Tibial artery (tissue), 4 donors: ENCODE data around the gene GTF2F2.

Experiments
- DNase-seq, 2 donors: peaks; one replicate each; pipeline ENCODE4 v3.0.0-alpha.2; 2019
- H3K27ac ChIP-seq, 2 donors: fragments of 200-600 bp; sonication (generic) in 1 of 2; 1 replicate in 1 of 2; 2 replicates in 1 of 2; pipeline ENCODE4 v1.5.1; 2018 to 2019; ENCODE audit warnings: mild to moderate bottlenecking in 1 of 2
- H3K27me3 ChIP-seq, 2 donors: fragments of 200-600 bp; sonication (generic) in 1 of 2; one replicate each; pipeline versions ENCODE4 v1.5.1 to v1.6.0; 2016 to 2019
- H3K36me3 ChIP-seq, 3 donors: fragments of 200-600 bp; sonication (generic) in 2 of 3; one replicate each; pipeline ENCODE4 v1.5.1; 2016 to 2019; ENCODE audit warnings: mild to moderate bottlenecking in 2 of 3
- H3K4me1 ChIP-seq, 4 donors: fragments of 200-600 bp; sonication (generic) in 2 of 4; 1 replicate in 3 of 4; 2 replicates in 1 of 4; pipeline ENCODE4 v1.5.1; 2016 to 2019
- H3K4me3 ChIP-seq, 2 donors: fragments of 200-600 bp; sonication (generic) in 1 of 2; 1 replicate in 1 of 2; 2 replicates in 1 of 2; pipeline ENCODE4 v1.5.1; 2018 to 2019; ENCODE audit warnings: mild to moderate bottlenecking in 2 of 2
- H3K9me3 ChIP-seq, 3 donors: fragments of 200-600 bp; sonication (generic) in 1 of 3; one replicate each; pipeline ENCODE4 v1.5.1; 2016 to 2019
- intact Hi-C: fragments of 100-400 bp; cut with DNase I; formaldehyde crosslinking; loops from one replicate; pipeline ENCODE4 v1.15.0; 2023; ENCODE audit warnings: low total_unique reads
- TF ChIP-seq, protein P1 (sequence below), 2 experiments: fragments of 200-600 bp in 1 of 2; fragments of 450-650 bp in 1 of 2; IDR thresholded peaks; one replicate each; pipeline ENCODE4 v1.5.1; 2017 to 2019; ENCODE audit warnings: antibody characterized with exemption in 2 of 2, mild to moderate bottlenecking in 1 of 2, moderate library complexity in 1 of 2

GTF2F2 gene

GRCh38 chr13:45174478-45174877 lies 54.2 kb downstream of the GTF2F2 start:
- no peaks in the 10 kb centered on the region for H3K36me3 ChIP-seq
- intact Hi-C loops: no loop called here
- peaks cover 0 to 9% (median 6%) of the 10 kb centered on the region in 4 donors for H3K4me1 ChIP-seq
- no peaks in the 10 kb centered on the region for H3K27me3 ChIP-seq
- TF ChIP-seq, protein P1, sequence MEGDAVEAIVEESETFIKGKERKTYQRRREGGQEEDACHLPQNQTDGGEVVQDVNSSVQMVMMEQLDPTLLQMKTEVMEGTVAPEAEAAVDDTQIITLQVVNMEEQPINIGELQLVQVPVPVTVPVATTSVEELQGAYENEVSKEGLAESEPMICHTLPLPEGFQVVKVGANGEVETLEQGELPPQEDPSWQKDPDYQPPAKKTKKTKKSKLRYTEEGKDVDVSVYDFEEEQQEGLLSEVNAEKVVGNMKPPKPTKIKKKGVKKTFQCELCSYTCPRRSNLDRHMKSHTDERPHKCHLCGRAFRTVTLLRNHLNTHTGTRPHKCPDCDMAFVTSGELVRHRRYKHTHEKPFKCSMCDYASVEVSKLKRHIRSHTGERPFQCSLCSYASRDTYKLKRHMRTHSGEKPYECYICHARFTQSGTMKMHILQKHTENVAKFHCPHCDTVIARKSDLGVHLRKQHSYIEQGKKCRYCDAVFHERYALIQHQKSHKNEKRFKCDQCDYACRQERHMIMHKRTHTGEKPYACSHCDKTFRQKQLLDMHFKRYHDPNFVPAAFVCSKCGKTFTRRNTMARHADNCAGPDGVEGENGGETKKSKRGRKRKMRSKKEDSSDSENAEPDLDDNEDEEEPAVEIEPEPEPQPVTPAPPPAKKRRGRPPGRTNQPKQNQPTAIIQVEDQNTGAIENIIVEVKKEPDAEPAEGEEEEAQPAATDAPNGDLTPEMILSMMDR (IDR thresholded peaks at IDR 0.05): no peak
- H3K4me3 ChIP-seq: no peak overlapping the region
- H3K9me3 ChIP-seq: no peaks in the 10 kb centered on the region
- DNase-seq: no peak
- H3K27ac ChIP-seq: no peak overlapping the region

GRCh38 chr13:45178349-45179162 lies 58.2 kb downstream of the GTF2F2 start:
- intact Hi-C loops: no loop called here
- DNase-seq: no peak
- H3K27ac ChIP-seq: no peak overlapping the region

GRCh38 chr13:45179428-45179827 lies 59.1 kb downstream of the GTF2F2 start:
- intact Hi-C loops: no loop called here
- DNase-seq: no peak
- no peak overlapping the region for H3K4me3 ChIP-seq

More at GRCh38 chr13:45178349-45179162, 58.2 kb downstream of the GTF2F2 start:
- Histone ChIP-seq H3K4me3 (no peak overlapping the region), H3K36me3 (peaks cover 0 to 4% (median 0%) of the 10 kb centered on the region in 3 donors), H3K9me3 (no peaks in the 10 kb centered on the region), H3K27me3 (no peaks in the 10 kb centered on the region), H3K4me1 (peaks cover 0 to 9% (median 6%) of the 10 kb centered on the region in 4 donors)
- TF ChIP-seq, protein P1 (IDR thresholded peaks at IDR 0.05): no peak

DNA sequence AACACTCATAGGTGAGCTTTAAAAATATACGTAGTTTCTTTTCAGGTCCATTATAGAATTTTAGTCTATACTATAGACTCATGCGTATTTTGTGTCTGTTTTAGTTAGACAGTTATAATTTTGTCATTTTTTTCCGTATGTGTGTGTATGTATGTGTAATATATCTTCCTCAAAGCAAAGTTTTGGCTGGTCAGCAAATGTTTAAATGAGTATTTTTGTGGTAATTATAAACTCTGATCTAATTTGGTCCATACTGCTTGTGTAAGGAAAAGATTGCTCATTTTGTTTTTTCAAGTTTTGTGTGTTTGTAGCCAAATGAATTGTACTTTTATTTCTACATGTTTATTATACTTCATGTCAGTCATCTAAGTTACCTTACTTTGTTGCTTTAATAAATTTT lies 60.0 kb downstream of the GTF2F2 start:
- Histone ChIP-seq H3K27me3 (no peaks in the 10 kb centered on the region), H3K36me3 (peaks cover 0 to 4% (median 0%) of the 10 kb centered on the region in 3 donors), H3K9me3 (no peaks in the 10 kb centered on the region), H3K4me1 (peaks cover 0 to 9% (median 6%) of the 10 kb centered on the region in 4 donors), H3K4me3 (no peak overlapping the region), H3K27ac (no peak overlapping the region)
- TF ChIP-seq, protein P1 (IDR thresholded peaks at IDR 0.05): no peak
- intact Hi-C loops: no loop called here
- no peak for DNase-seq

More at GRCh38 chr13:45179428-45179827, 59.1 kb downstream of the GTF2F2 start:
- no peaks in the 10 kb centered on the region for H3K27me3 ChIP-seq
- H3K9me3 ChIP-seq: no peaks in the 10 kb centered on the region
- peaks cover 0 to 4% (median 0%) of the 10 kb centered on the region in 3 donors for H3K36me3 ChIP-seq
- TF ChIP-seq, protein P1 (IDR thresholded peaks at IDR 0.05): no peak
- H3K27ac ChIP-seq: no peak overlapping the region
- peaks cover 0 to 9% (median 6%) of the 10 kb centered on the region in 4 donors for H3K4me1 ChIP-seq

- peaks cover 0 to 9% (median 6%) of the 10 kb centered on the region in 4 donors for H3K4me1 ChIP-seq
- H3K36me3 ChIP-seq: peaks cover 0 to 4% (median 0%) of the 10 kb centered on the region in 3 donors
- no peaks in the 10 kb centered on the region for H3K27me3 ChIP-seq
- H3K9me3 ChIP-seq: no peaks in the 10 kb centered on the region
- DNase-seq: no peak
- H3K4me3 ChIP-seq: no peak overlapping the region
- TF ChIP-seq, protein P1 (IDR thresholded peaks at IDR 0.05): no peak
- no peak overlapping the region for H3K27ac ChIP-seq
- intact Hi-C loops: no loop called here
Measured at GRCh38 chr13:45180713-45181601, 60.6 kb downstream of the GTF2F2 start.
